K562 (cell line): ENCODE measurements around the gene YPEL1. TPM values are rescaled to one million over a fixed set of nuclear protein-coding genes. Genes with fewer than 3 reads are reported as not detected.

Experiments used
- BRF1 ChIP-seq: IDR thresholded peaks from 3 replicates; pipeline ENCODE4 v1.6.1; 2011; ENCODE audit warnings: borderline replicate concordance, mild to moderate bottlenecking; ENCODE audit not compliant: insufficient read length; ENCODE audit errors: extremely low read depth
- CHCHD3 ChIP-seq: fragments of 250-450 bp; sonication (Bioruptor Pico); IDR thresholded peaks from 2 replicates; pipeline ENCODE4 v2.1.2; 2022; ENCODE audit warnings: mild to moderate bottlenecking
- CTCF ChIP-seq, 3 experiments: IDR thresholded peaks in 2 of 3; conservative IDR thresholded peaks in 1 of 3; 2 replicates each; pipeline ENCODE4 v1.5.1; 2011 to 2012; ENCODE audit warnings: low read length in 3 of 3, mild to moderate bottlenecking in 3 of 3, control low read depth in 2 of 3, improper control_type of control experiment in 1 of 3, inconsistent platforms in 1 of 3, low read depth in 1 of 3, mixed read lengths in 1 of 3, moderate library complexity in 1 of 3; ENCODE audit not compliant: insufficient read depth in 2 of 3
- ERF ChIP-seq: fragments of 450-650 bp; formaldehyde crosslinking; IDR thresholded peaks from 2 replicates; pipeline ENCODE4 v1.4.0; 2020; ENCODE audit warnings: mild to moderate bottlenecking, mixed read lengths
- FOXJ2 ChIP-seq: fragments of 200-800 bp; sonication (Bioruptor generic); IDR thresholded peaks from 2 replicates; pipeline ENCODE4 v1.6.1; 2016; ENCODE audit warnings: missing genetic modification characterization, missing compliant biosample characterization
- HMG20A ChIP-seq: fragments of 450-650 bp; formaldehyde crosslinking; conservative IDR thresholded peaks from 2 replicates; pipeline ENCODE4 v1.4.0; 2020; ENCODE audit warnings: mild to moderate bottlenecking, mixed read lengths
- SRSF3 ChIP-seq: fragments of 200-400 bp; formaldehyde crosslinking; IDR thresholded peaks from 2 replicates; pipeline ENCODE4 v1.6.1; 2016; ENCODE audit warnings: mild to moderate bottlenecking, low read length, moderate library complexity; ENCODE audit not compliant: insufficient read depth
- STAG1 ChIP-seq: sonication (generic); formaldehyde crosslinking; IDR thresholded peaks from 2 replicates; pipeline ENCODE4 v1.5.0; 2020; ENCODE audit warnings: missing genetic modification reagents, borderline replicate concordance
- SUPT5H ChIP-seq: fragments of 450-650 bp; IDR thresholded peaks from 2 replicates; pipeline ENCODE4 v1.6.1; 2016
- U2AF1 ChIP-seq: fragments of 200-400 bp; formaldehyde crosslinking; optimal IDR thresholded peaks from 2 replicates; pipeline ENCODE3; 2017; ENCODE audit warnings: mild to moderate bottlenecking, low read depth, low read length, moderate library complexity
- WHSC1 ChIP-seq: IDR thresholded peaks from one replicate; pipeline ENCODE4 v1.6.1; 2012; ENCODE audit warnings: low read length, control low read depth, inconsistent platforms
- ZBTB11 ChIP-seq, 3 experiments: fragments of 200-800 bp in 1 of 3; fragments of 250-450 bp in 1 of 3; fragments of 450-650 bp in 1 of 3; sonication (Bioruptor Pico) in 1 of 3; sonication (Bioruptor generic) in 1 of 3; formaldehyde crosslinking in 1 of 3; IDR thresholded peaks; 2 replicates each; pipeline versions ENCODE4 v1.6.1 to v1.8.0; 2016 to 2022; ENCODE audit warnings: mild to moderate bottlenecking in 2 of 3, missing genetic modification characterization in 2 of 3, missing compliant biosample characterization in 1 of 3, moderate library complexity in 1 of 3
- ZBTB34 ChIP-seq: fragments of 250-450 bp; sonication (Bioruptor Pico); IDR thresholded peaks from 2 replicates; pipeline ENCODE4 v1.8.0; 2021; ENCODE audit warnings: mild to moderate bottlenecking, moderate library complexity
- ZEB2 ChIP-seq: fragments of 450-650 bp; IDR thresholded peaks from 2 replicates; pipeline ENCODE4 v1.6.1; 2016
- ZNF143 ChIP-seq: sonication (generic); formaldehyde crosslinking; IDR thresholded peaks from 2 replicates; pipeline ENCODE4 v1.9.0; 2022; ENCODE audit warnings: mild to moderate bottlenecking, missing genetic modification reagents
- ZNF197 ChIP-seq: fragments of 200-800 bp; sonication (Bioruptor generic); IDR thresholded peaks from 2 replicates; pipeline ENCODE4 v1.6.1; 2016; ENCODE audit warnings: low read depth, missing genetic modification characterization, missing compliant biosample characterization
- ZNF24 ChIP-seq: fragments of 450-650 bp; IDR thresholded peaks from 2 replicates; pipeline ENCODE4 v1.6.1; 2016
- ZNF354B ChIP-seq: fragments of 250-450 bp; sonication (Bioruptor Pico); IDR thresholded peaks from 2 replicates; pipeline ENCODE4 v1.4.0; 2020
- polyA plus RNA-seq, 8 experiments: library from polyadenylated mRNA; depleted of rRNA in 4 of 8; stranded (reverse) in 5 of 8; unstranded in 3 of 8; fragments of >200 nt; fragmentation: Nextera tagmentation in 2 of 8; fragmentation: Illumina TruSeq in 1 of 8; extraction: Ambion mirVana in 2 of 8; extraction: Trizol in 1 of 8; gene quantifications; 2 replicates each; pipeline versions ENCODE4 v1.2.1 to v1.2.3, GENCODE V29; 2011 to 2014; ENCODE audit warnings: inconsistent platforms in 1 of 8, missing spikeins in 1 of 8
- total RNA-seq, 7 experiments: library from RNA; depleted of rRNA in 6 of 7; stranded (reverse); fragments of >200 nt in 6 of 7; fragmentation: Illumina TruSeq in 2 of 7; extraction: Trizol in 2 of 7; gene quantifications; 2 replicates each; pipeline versions ENCODE4 v1.2.1 to v1.2.3, GENCODE V29; 2011 to 2021; ENCODE audit warnings: low replicate concordance in 1 of 7
- TF ChIP-seq, protein P1 (sequence below): fragments of 450-650 bp; formaldehyde crosslinking; IDR thresholded peaks from 2 replicates; pipeline ENCODE4 v1.4.0; 2022; ENCODE audit warnings: mild to moderate bottlenecking, moderate library complexity

YPEL1 gene
- total and polyA plus RNA-seq, 9 of the 15 experiments (the other 6 are each of a cell fraction or from before 2014, with no cell fraction given): 0.07 to 2.2 (median 0.46) TPM

- TF ChIP-seq CTCF (IDR thresholded peaks at IDR 0.05 in 2 of 3, conservative IDR thresholded peaks at IDR 0.05 in 1 of 3; ENCODE audit: insufficient read depth in 2 of 3, low read depth in 1 of 3, low read length in 3 of 3) (peak in 2 of 3 experiments; percentile 27 to 32; a peak in 3 of 6 replicates), SUPT5H (no peak), U2AF1 (no peak), ZNF354B (no peak), ZEB2 (no peak), ZBTB11 (CRISPR knock-in tag; IDR thresholded peaks at IDR 0.05) (no peak), STAG1 (CRISPR knock-in tag) (no peak), CHCHD3 (CRISPR knock-in tag) (no peak), ERF (CRISPR knock-in tag) (no peak), ZNF24 (no peak), ZNF197 (CRISPR knock-in tag) (no peak), WHSC1 (peak; percentile 94), HMG20A (CRISPR knock-in tag) (no peak), ZNF143 (CRISPR knock-in tag) (no peak), ZBTB34 (no peak), FOXJ2 (tag) (no peak), SRSF3 (no peak), BRF1 (no peak)
- TF ChIP-seq, protein P1, sequence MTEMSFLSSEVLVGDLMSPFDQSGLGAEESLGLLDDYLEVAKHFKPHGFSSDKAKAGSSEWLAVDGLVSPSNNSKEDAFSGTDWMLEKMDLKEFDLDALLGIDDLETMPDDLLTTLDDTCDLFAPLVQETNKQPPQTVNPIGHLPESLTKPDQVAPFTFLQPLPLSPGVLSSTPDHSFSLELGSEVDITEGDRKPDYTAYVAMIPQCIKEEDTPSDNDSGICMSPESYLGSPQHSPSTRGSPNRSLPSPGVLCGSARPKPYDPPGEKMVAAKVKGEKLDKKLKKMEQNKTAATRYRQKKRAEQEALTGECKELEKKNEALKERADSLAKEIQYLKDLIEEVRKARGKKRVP: no peak
Observed at GRCh38 chr22:21672107-21672629, 63.4 kb downstream of the YPEL1 start (continued).
